Renal cortex interstitium (tissue), 11 donors: ENCODE results near the gene PLXNB1. TPM values are rescaled to one million over a fixed set of nuclear protein-coding genes. Genes with fewer than 3 reads are reported as not detected.
"Not testable (repeated sequence)": the region's sequence is repeated elsewhere in the genome, so short reads cannot be mapped to it uniquely, and the experiment has no call there.

ENCODE experiments used
- DNase-seq, 11 donors: peaks; one replicate each; pipeline ENCODE4 v3.0.0-alpha.2; 2013; ENCODE audit warnings: low read depth in 9 of 11, low spot score in 4 of 11; ENCODE audit errors: extremely low read depth in 1 of 11
- polyA plus RNA-seq, 3 donors: library from polyadenylated mRNA; unstranded; fragments of 120-200 nt; gene quantifications; one replicate each; pipeline ENCODE4 v1.2.1, GENCODE V29; 2013; ENCODE audit not compliant: insufficient read length in 3 of 3

Gene PLXNB1
- polyA plus RNA-seq, 3 donors = 190 to 238 (median 200) TPM

- DNase-seq = no peak
Measured at GRCh38 chr3:48466386-48467109, 36.7 kb upstream of the PLXNB1 start.

- DNase-seq = peak; percentile 91 to 99 (median 97)
Measured at GRCh38 chr3:48465531-48466378, 35.9 kb upstream of the PLXNB1 start.

GRCh38 chr3:48465237-48465530 lies 35.3 kb upstream of the PLXNB1 start:
- DNase-seq = peak in 1 of 11 donors; percentile 32

GRCh38 chr3:48464713-48465221 lies 34.9 kb upstream of the PLXNB1 start:
- DNase-seq = no peak

GRCh38 chr3:48463703-48464102 lies 33.8 kb upstream of the PLXNB1 start:
- no peak for DNase-seq

GRCh38 chr3:48461767-48462166 lies 31.9 kb upstream of the PLXNB1 start:
- DNase-seq = not testable (repeated sequence)

GRCh38 chr3:48460517-48460902 lies 30.6 kb upstream of the PLXNB1 start:
- no peak for DNase-seq

- no peak for DNase-seq
Measured at GRCh38 chr3:48459773-48460516, 30.1 kb upstream of the PLXNB1 start.

- DNase-seq = no peak
Measured at GRCh38 chr3:48459331-48459730, 29.4 kb upstream of the PLXNB1 start.

GRCh38 chr3:48456456-48456855 lies 26.6 kb upstream of the PLXNB1 start:
- DNase-seq = no peak

- DNase-seq = no peak
Measured at GRCh38 chr3:48451270-48451669, 21.4 kb upstream of the PLXNB1 start.

- peak in 7 of 11 donors; percentile 62 to 88 (median 84) for DNase-seq
Measured at GRCh38 chr3:48446425-48447193, 16.7 kb upstream of the PLXNB1 start, which contains the start of gene ATRIP. Gene ATRIP (plus strand): TSS chr3:48446737. CDS start chr3:48446846, 109 bp downstream.

- DNase-seq = no peak
Measured at GRCh38 chr3:48446043-48446424, 16.1 kb upstream of the PLXNB1 start.

- no peak for DNase-seq
Measured at GRCh38 chr3:48445277-48445882, 15.5 kb upstream of the PLXNB1 start.

- DNase-seq = no peak
Measured at GRCh38 chr3:48441940-48442339, 12.1 kb upstream of the PLXNB1 start.

- no peak for DNase-seq
Measured at GRCh38 chr3:48440590-48440958, 10.7 kb upstream of the PLXNB1 start.

- DNase-seq = peak; percentile 89 to 97 (median 94)
Measured at GRCh38 chr3:48439820-48440589, 10.1 kb upstream of the PLXNB1 start, which contains the start of the genes CCDC51 and TMA7. Gene CCDC51 (minus strand): TSS chr3:48440119. CDS start chr3:48435128, 4,991 bp downstream. Gene TMA7 (plus strand): TSS chr3:48440257. CDS start chr3:48440297, 40 bp downstream.

GRCh38 chr3:48437812-48438211 lies 7.9 kb upstream of the PLXNB1 start:
- DNase-seq = no peak
